ENCODE measurements around the gene JPH3. TPM values are rescaled to one million over a fixed set of nuclear protein-coding genes. Genes with fewer than 3 reads are reported as not detected.

Gene JPH3
- 3.1 TPM for total RNA-seq (ENCODE audit: insufficient read depth, low replicate concordance)

- no peak for DNase-seq (ENCODE audit: low spot score)
Measured at GRCh38 chr16:87602001-87602775, at the start of gene JPH3. Gene JPH3 (plus strand): TSS chr16:87602508. CDS start chr16:87603147, 639 bp downstream.

- no peak for DNase-seq (ENCODE audit: low spot score)
Measured at GRCh38 chr16:87552772-87553573, 49.3 kb upstream of the JPH3 start.

GRCh38 chr16:87554754-87555427 is 47.4 kb upstream of the JPH3 start:
- no peak for DNase-seq (ENCODE audit: low spot score)

- no peak for DNase-seq (ENCODE audit: low spot score)
Measured at GRCh38 chr16:87555647-87556046, 46.7 kb upstream of the JPH3 start.

GRCh38 chr16:87556941-87557459 is 45.3 kb upstream of the JPH3 start:
- DNase-seq (ENCODE audit: low spot score), result peak; percentile 81

- DNase-seq (ENCODE audit: low spot score), result no peak
Measured at GRCh38 chr16:87558682-87559081, 43.6 kb upstream of the JPH3 start.

GRCh38 chr16:87559945-87560344 is 42.4 kb upstream of the JPH3 start:
- DNase-seq (ENCODE audit: low spot score), result no peak

GRCh38 chr16:87560428-87561199 is 41.7 kb upstream of the JPH3 start:
- DNase-seq (ENCODE audit: low spot score), result no peak

GRCh38 chr16:87561200-87562105 is 40.9 kb upstream of the JPH3 start:
- no peak for DNase-seq (ENCODE audit: low spot score)

- DNase-seq (ENCODE audit: low spot score), result no peak
Measured at GRCh38 chr16:87562201-87562600, 40.1 kb upstream of the JPH3 start.

GRCh38 chr16:87563022-87563421 is 39.3 kb upstream of the JPH3 start:
- no peak for DNase-seq (ENCODE audit: low spot score)

- DNase-seq (ENCODE audit: low spot score), result no peak
Measured at GRCh38 chr16:87563714-87564523, 38.4 kb upstream of the JPH3 start.

- DNase-seq (ENCODE audit: low spot score), result no peak
Measured at GRCh38 chr16:87564524-87564778, 37.9 kb upstream of the JPH3 start.

- DNase-seq (ENCODE audit: low spot score), result no peak
Measured at GRCh38 chr16:87569601-87570571, 32.4 kb upstream of the JPH3 start.

- no peak for DNase-seq (ENCODE audit: low spot score)
Measured at GRCh38 chr16:87570572-87570937, 31.8 kb upstream of the JPH3 start.

GRCh38 chr16:87570938-87571867 is 31.1 kb upstream of the JPH3 start:
- peak; percentile 63 for DNase-seq (ENCODE audit: low spot score)

- DNase-seq (ENCODE audit: low spot score), result no peak
Measured at GRCh38 chr16:87571868-87572244, 30.5 kb upstream of the JPH3 start.
